Stimulated activated CD8-positive, alpha-beta memory T cell treated with anti-CD3 and anti-CD28 coated beads, Interleukin-4, amount 100 ng/mL, for 24 hours (primary cell): Measurements from ENCODE around the gene CIDEA.
"Not testable (repeated sequence)": the region's sequence is repeated elsewhere in the genome, so short reads cannot be mapped to it uniquely, and the experiment has no call there.

Source experiments
- DNase-seq: peaks from one replicate; pipeline ENCODE4 v3.0.0-alpha.2; 2020; ENCODE audit warnings: low read depth

Gene CIDEA

DNA sequence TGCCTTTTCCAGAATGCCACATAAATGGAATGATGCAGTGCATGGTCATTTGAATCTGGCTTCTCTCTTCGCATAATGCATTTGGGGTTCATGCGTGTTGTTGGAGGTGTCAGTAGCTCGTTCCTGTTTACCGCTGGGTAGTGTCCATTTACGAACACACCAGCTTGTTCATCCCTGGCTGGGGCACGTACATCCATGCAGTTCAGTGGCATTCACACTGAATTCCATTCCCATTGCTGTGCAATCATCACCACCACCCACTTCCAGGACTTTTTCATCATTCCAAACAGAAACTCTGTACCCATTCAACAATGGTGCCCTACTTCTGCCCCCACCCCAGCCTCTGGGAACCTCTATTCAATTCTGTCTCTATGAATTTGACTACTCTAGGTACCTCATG is 14.7 kb upstream of the CIDEA start:
- DNase-seq: no peak

- no peak for DNase-seq
Observed at GRCh38 chr18:12242658-12243260, 11.4 kb upstream of the CIDEA start.

DNA sequence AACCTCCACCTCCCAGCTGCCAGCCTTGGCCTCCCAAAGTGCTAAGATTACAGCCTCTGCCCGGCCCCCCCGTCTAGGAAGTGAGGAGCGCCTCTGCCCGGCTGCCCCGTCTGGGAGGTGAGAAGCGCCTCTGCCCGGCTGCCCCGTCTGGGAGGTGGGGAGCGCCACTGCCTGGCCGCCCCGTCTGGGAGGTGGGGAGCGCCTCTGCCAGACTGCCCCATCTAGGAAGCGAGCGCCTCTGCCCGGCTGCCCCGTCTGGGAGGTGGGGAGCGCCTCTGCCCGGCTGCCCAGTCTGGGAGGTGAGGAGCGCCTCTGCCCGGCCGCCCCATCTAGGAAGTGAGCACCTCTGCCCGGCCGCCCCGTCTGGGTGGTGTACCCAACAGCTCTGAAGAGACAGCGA is 10.9 kb upstream of the CIDEA start:
- DNase-seq: not testable (repeated sequence)

DNA sequence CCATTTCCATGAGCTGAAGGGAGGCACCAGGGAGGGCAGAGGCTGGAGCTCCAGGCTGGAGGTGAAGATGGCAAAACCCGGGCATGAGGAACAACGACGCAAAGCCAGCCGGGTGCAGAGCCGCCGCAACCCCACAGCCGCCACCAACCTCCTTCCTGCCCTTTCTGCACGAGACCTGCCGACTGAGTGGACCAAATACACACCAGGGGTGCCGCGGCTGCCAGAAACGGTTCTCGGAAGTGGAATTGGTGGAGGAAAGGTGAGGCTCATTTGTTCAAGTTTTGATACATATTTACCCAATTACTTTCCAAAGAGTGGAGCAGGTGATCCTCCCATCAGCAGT is 8.4 kb upstream of the CIDEA start:
- DNase-seq: no peak

- DNase-seq: no peak
Observed at GRCh38 chr18:12246849-12247808, 7.0 kb upstream of the CIDEA start.

GRCh38 chr18:12247946-12248345 is 6.2 kb upstream of the CIDEA start:
- no peak for DNase-seq

GRCh38 chr18:12248926-12249720 is 5.0 kb upstream of the CIDEA start:
- no peak for DNase-seq

- DNase-seq: no peak
Observed at GRCh38 chr18:12251311-12251710, 2.9 kb upstream of the CIDEA start.

DNA sequence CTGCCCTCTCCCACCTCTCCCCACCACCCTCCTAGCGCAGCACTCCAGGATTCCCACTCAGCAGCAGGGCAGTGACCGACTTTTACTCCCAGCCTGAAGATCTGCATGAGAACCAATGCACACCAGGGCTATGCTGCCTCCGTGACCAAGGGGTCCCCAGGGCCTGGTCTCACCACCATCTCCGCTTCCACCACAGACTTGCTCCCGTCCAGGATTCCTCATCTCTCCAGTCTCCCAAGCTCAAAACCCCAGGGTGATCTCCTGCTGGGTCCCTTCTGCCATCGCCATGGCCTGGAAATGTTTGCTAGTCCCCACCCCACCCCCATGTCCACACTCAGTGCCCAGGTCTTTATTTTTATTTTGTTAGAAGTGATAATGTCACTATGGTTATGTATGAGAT is 2.1 kb upstream of the CIDEA start:
- DNase-seq: no peak

GRCh38 chr18:12253027-12253426 is 1.1 kb upstream of the CIDEA start:
- no peak for DNase-seq

DNA sequence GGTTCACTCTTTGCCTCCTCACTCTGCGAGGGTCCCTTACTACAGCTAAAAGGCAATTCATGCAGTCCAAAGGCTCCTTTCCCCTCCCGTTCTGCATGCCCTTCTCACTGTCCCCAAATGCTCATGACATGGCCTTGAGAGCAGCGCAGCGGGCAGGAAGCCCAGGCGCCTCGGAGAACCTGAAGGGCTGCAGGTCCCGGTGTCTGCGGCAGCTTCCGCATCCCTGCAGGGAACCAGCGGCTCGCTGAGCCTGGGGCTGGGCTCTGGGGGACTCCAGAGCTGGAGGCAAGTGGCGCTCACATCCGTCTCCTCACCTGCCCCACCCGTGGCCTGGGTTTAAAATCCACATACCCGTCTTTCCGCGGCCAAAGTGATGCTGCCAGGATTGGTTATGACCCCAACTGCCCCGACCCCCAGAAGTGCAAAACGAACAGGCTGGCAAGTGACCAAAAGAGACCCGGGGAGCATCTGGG is 462 bp upstream of the CIDEA start:
- no peak for DNase-seq

- no peak for DNase-seq
Observed at GRCh38 chr18:12254820-12255511, 805 bp downstream of the CIDEA start.

- DNase-seq: no peak
Observed at GRCh38 chr18:12255626-12256026, 1.5 kb downstream of the CIDEA start.

- DNase-seq: no peak
Observed at GRCh38 chr18:12256951-12257350, 2.8 kb downstream of the CIDEA start.

- DNase-seq: no peak
Observed at GRCh38 chr18:12257996-12258718, 4.0 kb downstream of the CIDEA start.

DNA sequence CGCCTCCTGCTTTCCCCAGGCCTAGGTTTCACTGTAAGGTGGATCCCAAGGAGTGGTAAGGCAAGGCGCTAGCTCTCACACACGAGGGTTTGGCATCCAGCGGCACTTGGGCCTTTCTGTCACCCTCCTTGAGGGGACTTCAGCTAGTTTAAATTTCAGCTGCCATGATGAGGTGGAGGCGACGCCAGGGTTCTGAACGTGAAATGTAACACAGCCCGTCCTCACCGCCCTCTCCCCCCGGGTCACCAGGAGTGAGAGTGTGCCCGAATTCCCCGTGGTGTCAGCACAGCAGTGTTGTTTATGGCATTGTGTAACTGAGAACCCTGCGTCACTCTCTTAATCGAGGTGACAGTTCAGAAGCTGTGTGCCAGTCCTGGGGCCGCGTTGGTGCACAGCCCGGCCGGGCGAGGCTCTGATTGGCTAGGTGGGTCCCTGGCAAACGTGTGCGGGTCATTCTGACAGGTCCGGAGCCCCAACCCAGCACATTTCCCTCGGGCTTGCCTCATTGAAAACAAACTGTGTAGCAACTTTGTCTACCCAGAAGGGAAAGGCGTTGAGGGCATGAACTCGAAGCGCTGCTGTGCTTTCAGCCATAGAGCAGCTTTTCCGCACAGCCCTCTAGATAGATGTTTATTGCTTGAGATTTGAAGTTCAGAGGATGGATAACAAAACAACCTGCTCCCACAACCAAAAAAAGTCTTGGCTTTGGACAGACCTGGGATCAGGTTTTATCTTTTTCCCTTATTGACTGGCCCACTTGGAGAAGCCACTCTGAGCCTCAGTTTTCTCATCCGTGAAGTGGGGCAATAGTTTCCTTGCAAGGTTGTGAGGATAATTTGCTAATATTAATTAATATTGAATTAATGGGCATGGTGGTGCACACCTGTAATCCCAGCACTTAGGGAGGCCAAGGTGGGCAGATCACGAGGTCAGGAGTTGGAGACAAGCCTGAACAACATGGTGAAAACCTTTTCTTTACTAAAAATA is 4.9 kb downstream of the CIDEA start:
- DNase-seq: no peak

DNA sequence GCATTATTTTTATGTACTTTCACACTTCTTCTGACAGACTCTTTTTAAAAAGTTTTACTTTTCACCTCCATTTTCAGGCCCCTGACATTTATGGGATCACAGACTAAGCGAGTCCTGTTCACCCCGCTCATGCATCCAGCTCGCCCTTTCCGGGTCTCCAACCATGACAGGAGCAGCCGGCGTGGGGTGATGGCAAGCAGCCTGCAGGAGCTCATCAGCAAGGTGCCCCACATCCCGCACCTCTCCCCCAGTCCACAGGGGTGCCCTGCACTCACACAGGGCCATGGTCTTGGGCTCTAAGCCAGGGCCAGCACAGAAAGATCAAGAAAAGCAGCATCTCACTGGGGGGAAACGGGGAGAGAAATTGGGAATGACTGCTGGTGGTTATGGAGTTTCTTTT is 8.6 kb downstream of the CIDEA start:
- no peak for DNase-seq

DNA sequence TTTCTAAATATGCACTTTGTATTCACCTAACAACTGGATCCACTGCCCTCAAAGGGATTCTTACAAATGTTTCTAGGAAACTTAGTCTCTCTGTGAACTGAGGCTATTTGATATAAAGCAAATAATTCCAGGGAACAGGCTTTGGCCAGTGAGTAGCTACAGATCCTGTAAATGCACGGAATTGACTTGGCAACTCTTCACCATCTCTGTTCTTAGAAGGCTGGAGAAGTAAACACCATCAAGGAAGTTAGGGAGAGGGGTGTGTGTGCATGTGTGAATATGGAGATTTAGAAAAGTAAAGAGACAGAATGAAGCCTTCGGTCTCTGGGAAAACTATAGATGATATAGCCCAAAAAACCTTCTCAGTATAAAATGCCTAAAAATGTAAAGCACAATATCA is 10.7 kb downstream of the CIDEA start:
- no peak for DNase-seq

- DNase-seq: peak; percentile 11
Observed at GRCh38 chr18:12271376-12272235, 17.4 kb downstream of the CIDEA start.
